Islet of Langerhans (tissue), 1 donor: Measurements from ENCODE around the gene CHEK2.
"Not testable (repeated sequence)": the region's sequence is repeated elsewhere in the genome, so short reads cannot be mapped to it uniquely, and the experiment has no call there.

Source experiments
- FAIRE-seq: peaks from one replicate; lab custom pipeline; 2011; peaks lifted over from hg19 to GRCh38; lab: Jason Lieb, UNC

CHEK2 gene

GRCh38 chr22:28682966-28683365 is 58.7 kb downstream of the CHEK2 start:
- FAIRE-seq, result not testable (repeated sequence)

- FAIRE-seq, result not testable (repeated sequence)
These were observed 60.7 kb downstream of the CHEK2 start for GRCh38 chr22:28680813-28681490.

- not testable (repeated sequence) for FAIRE-seq
These were observed 61.9 kb downstream of the CHEK2 start, which contains the start of gene TTC28 for GRCh38 chr22:28679611-28680287. TSS of gene TTC28 (minus strand) at chr22:28679840. CDS start at chr22:28679723, 117 bp downstream.

GRCh38 chr22:28678778-28679610 is 62.6 kb downstream of the CHEK2 start:
- FAIRE-seq, result not testable (repeated sequence)

GRCh38 chr22:28678170-28678569 is 63.5 kb downstream of the CHEK2 start:
- FAIRE-seq, result not testable (repeated sequence)

GRCh38 chr22:28674121-28674563 is 67.5 kb downstream of the CHEK2 start:
- FAIRE-seq, result no peak

GRCh38 chr22:28670756-28671155 is 70.9 kb downstream of the CHEK2 start:
- FAIRE-seq, result no peak

GRCh38 chr22:28670161-28670560 is 71.5 kb downstream of the CHEK2 start:
- FAIRE-seq, result no peak

GRCh38 chr22:28669387-28669786 is 72.2 kb downstream of the CHEK2 start:
- no peak for FAIRE-seq

- FAIRE-seq, result not testable (repeated sequence)
These were observed 78.1 kb downstream of the CHEK2 start for GRCh38 chr22:28663569-28663942.

GRCh38 chr22:28658448-28658847 is 83.2 kb downstream of the CHEK2 start:
- no peak for FAIRE-seq

- FAIRE-seq, result no peak
These were observed 85.4 kb downstream of the CHEK2 start for GRCh38 chr22:28656181-28656580.

GRCh38 chr22:28650463-28650862 is 91.2 kb downstream of the CHEK2 start:
- no peak for FAIRE-seq

- FAIRE-seq, result no peak
These were observed 92.8 kb downstream of the CHEK2 start for GRCh38 chr22:28648792-28649191.

GRCh38 chr22:28647216-28647615 is 94.4 kb downstream of the CHEK2 start:
- FAIRE-seq, result no peak

GRCh38 chr22:28639321-28639720 is 102.3 kb downstream of the CHEK2 start:
- no peak for FAIRE-seq
